Effector CD8-positive, alpha-beta T cell (primary cell): ENCODE data around the gene TPM3.
A peak's percentile ranks its signal among the peaks of the same experiment; 100 is the strongest.
"Not testable (repeated sequence)": the region's sequence is repeated elsewhere in the genome, so short reads cannot be mapped to it uniquely, and the experiment has no call there.

Experiments
- DNase-seq: peaks from one replicate; lab custom pipeline; 2025; lab: John Stamatoyannopoulos, UW
- total RNA-seq, 4 experiments: gene quantifications; one replicate each; lab custom pipeline; 2026; lab: John Stamatoyannopoulos, UW

Gene TPM3
- 400 to 618 (median 466) reads per million in 4 experiments for total RNA-seq

- DNase-seq, result no peak
Observed at GRCh38 chr1:154191990-154192461, at the start of gene TPM3. Gene TPM3, minus strand, starts transcription at chr1:154192100. Its CDS starts 82 bp downstream, at chr1:154192018.

- no peak for DNase-seq
Observed at GRCh38 chr1:154240294-154240833, 48.5 kb upstream of the TPM3 start.

GRCh38 chr1:154239491-154239890 is 47.6 kb upstream of the TPM3 start:
- DNase-seq, result no peak

DNA sequence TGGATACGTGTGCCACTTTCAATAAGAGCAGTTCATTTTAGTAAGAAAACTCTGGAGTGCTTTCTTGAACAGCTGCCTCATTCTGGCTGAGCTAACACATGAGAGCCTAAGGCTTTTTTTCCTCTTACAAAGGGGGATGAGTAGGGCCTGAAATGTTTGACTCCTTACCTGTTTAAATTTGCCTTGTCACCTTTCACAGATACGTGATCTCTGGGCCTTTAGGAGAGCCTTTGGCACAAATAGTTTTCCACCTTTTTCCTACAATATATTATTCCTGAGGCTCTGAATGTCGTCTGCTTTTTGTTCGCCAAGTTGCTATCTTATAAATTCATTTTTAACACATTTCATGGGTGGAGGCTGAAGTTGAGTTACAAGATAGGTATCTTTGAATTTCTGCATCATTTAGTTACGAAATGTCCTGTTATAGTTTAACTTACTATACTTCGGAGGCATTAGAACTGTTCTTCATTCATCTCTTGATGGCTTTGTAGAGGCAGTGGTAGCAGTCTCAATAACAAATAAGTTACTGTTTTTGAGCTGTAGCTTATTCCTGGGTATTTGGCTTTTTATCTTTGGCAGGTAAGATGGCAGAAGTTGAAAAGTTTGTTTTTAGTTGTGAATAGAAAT is 46.1 kb upstream of the TPM3 start:
- no peak for DNase-seq

- DNase-seq, result no peak
Observed at GRCh38 chr1:154237435-154237834, 45.5 kb upstream of the TPM3 start.

GRCh38 chr1:154236855-154237254 is 45.0 kb upstream of the TPM3 start:
- no peak for DNase-seq

- DNase-seq, result not testable (repeated sequence)
Observed at GRCh38 chr1:154233127-154233526, 41.2 kb upstream of the TPM3 start.

DNA sequence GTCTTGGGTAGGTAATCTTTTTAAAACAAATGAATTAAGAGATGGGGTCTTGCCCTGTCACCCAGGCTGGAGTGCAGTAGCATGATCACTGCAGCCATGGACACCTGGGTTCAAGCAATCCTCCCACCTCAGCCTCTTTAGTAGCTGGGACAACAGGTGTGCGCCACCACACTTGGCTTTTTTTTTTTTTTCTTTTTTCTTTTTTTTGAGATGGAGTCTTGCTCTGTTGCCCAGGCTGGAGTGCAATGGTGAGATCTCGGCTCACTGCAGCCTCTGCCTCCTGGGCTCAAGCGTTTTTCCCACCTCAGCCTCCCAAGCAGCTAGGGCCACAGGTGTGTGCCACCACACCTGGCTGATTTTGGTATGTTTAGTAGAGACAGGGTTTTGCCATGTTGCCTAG is 39.2 kb upstream of the TPM3 start:
- not testable (repeated sequence) for DNase-seq

GRCh38 chr1:154225370-154225769 is 33.5 kb upstream of the TPM3 start:
- no peak for DNase-seq

GRCh38 chr1:154223621-154224020 is 31.7 kb upstream of the TPM3 start:
- no peak for DNase-seq

- DNase-seq, result no peak
Observed at GRCh38 chr1:154222918-154223317, 31.0 kb upstream of the TPM3 start.

DNA sequence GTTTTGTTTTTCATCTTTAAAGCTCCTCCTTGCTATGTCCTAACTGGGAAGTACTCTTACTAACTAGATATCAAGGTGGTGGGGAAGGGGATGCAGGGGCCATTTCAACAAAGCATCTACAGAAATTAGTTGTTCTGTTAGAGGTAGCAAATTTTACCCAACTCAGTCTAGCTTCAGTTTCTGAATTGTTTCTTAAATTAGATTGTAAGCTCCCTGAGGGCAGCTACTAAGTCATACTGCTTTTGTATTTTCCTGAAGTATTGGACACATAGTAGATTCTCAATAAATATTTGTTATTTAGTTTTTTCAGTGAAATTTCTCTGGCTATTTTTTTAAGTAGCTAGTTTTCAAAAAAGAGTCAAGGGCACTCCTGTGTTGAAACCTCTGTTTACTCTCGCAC is 30.6 kb upstream of the TPM3 start:
- no peak for DNase-seq

- DNase-seq, result peak; percentile 61
Observed at GRCh38 chr1:154221278-154222001, 29.5 kb upstream of the TPM3 start.

DNA sequence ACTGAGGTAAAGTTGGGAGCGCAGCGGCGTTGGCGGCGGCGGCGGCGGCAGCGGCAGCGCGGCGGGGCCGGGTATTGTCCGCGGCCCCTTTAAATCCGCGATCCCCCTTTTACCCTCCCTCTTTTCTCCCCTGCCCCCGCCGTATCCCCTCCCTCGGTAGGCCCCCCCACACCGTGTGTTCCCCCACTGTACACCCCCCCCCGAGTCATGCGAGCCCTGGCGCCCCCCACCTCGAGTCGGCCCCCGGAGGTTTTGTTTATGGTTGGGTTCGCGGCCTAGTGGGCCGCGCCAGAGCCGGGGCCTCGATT is 29.0 kb upstream of the TPM3 start:
- DNase-seq, result no peak

- DNase-seq, result peak; percentile 97
Observed at GRCh38 chr1:154220071-154220969, 28.4 kb upstream of the TPM3 start, which contains the start of gene UBAP2L. Gene UBAP2L, plus strand, starts transcription at chr1:154220955. Its CDS starts 4,169 bp downstream, at chr1:154225124.

GRCh38 chr1:154219541-154219940 is 27.6 kb upstream of the TPM3 start:
- DNase-seq, result no peak

DNA sequence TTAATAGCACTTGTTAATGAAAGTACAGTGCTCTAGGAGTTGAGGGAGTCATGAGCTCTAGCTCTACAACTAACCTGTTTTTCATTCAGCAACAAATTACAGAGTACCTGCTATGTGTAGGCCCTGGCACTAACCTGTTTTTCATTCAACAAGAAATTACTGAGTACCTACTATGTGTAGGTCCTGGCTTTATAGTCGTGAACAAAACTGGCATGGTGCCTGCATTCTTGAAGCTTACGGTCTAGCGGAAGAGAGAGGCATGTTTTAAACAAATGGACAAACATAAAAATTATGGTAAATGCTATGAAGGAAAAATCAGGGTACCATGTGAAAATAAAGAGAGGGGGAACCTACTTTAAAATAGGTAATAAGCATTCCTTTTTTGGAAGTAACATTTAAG is 26.6 kb upstream of the TPM3 start:
- DNase-seq, result no peak

DNA sequence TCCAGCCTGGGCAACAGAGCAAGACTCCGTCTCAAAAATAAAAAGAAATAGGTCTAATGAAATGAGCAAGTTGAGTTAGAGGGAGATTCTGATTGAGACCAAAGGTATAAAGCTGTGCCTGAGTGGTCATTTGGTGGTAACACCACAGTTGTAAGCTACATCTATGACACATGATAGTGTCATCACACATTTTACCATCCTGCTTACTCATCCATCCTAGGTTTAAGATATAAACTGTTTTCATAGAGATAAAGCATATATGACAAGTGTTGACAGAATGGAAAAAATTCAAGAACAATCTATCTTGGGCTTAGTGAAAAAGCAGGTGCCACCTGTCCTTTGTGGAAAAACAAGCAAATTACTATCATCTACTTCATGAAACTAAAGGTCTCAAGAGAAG is 21.4 kb upstream of the TPM3 start:
- DNase-seq, result no peak

DNA sequence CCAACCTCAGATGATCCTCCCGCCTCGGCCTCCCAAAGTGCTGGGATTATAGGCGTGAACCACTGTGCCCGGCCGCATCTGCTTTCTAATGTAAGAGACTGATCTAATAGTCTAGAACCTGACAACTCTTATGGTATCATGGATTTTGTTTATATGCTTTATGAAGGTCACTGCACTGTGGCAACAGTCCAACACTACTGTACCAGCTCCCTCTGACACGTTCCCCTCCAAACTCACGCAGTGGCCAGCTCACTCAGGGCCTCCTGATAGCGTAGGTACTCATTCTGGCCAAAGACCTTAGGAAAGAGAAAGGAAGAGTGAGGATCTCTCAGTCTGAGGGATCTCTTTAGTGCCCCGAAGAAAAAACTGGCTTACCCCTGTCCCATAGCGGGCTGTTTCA is 20.2 kb upstream of the TPM3 start:
- no peak for DNase-seq

DNA sequence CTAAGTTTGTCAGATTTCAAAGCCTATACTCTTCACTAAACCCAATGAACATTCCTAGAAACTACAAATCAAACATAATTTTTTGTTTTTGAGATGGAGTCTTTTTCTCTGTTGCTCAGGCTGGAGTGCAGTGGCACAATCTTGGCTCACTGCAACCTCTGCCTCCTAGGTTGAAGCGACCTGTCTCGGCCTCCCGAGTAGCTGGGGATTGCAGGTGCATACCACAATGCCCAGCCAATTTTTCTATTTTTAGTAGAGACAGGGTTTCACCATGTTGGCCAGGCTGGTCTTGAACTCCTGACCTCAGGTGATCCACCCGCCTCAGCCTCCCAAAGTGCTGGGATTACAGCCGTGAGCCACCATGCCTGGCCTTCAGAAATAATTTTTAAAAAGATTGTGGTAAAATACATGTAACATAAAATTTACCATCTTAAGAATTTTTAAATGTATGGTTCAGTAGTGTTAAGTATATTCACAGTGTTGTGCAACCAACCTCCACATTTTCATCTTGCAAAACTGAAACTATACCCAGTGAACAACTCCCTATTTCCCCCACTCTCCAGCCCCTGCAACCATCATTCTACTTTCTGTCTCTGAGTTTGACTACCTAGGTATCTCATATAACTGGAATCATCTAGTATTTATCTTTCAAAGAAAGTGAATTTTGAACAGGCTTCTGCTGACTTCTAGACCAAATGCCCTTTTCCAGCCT is 16.9 kb upstream of the TPM3 start:
- DNase-seq, result no peak

GRCh38 chr1:154207262-154207661 is 15.4 kb upstream of the TPM3 start:
- no peak for DNase-seq

- DNase-seq, result no peak
Observed at GRCh38 chr1:154206196-154206595, 14.3 kb upstream of the TPM3 start, which contains the start of gene CFAP141. Gene CFAP141, minus strand, starts transcription at chr1:154206333. Its CDS starts 26 bp downstream, at chr1:154206307.
